Right lobe of liver (tissue), 6 donors: ENCODE measurements around the gene TBCA. TPM values are rescaled to one million over a fixed set of nuclear protein-coding genes. Genes with fewer than 3 reads are reported as not detected.

Experiments
- ATAC-seq, 4 donors: fragments of 200-7000 bp; cut with Tn5 transposase; one replicate each; pipeline ENCODE4 v1.9.1; 2020; ENCODE audit warnings: mild to moderate bottlenecking in 4 of 4, moderate library complexity in 4 of 4
- DNase-seq, 3 donors: peaks; one replicate each; pipeline ENCODE4 v3.0.0-alpha.2; 2020
- H3K27ac ChIP-seq, 3 donors: fragments of 200-600 bp; one replicate each; pipeline ENCODE4 v1.8.0; 2022
- H3K27me3 ChIP-seq, 2 donors: fragments of 200-600 bp; one replicate each; pipeline ENCODE4 v1.8.0; 2022
- H3K36me3 ChIP-seq, 4 donors: fragments of 200-600 bp; sonication (generic) in 1 of 4; one replicate each; pipeline versions ENCODE4 v1.5.1 to v1.8.0; 2017 to 2022; ENCODE audit warnings: control low read depth in 1 of 4
- H3K4me1 ChIP-seq, 4 donors: fragments of 200-600 bp; sonication (generic) in 1 of 4; one replicate each; pipeline versions ENCODE4 v1.5.1 to v1.8.0; 2017 to 2022; ENCODE audit warnings: control low read depth in 1 of 4
- H3K4me3 ChIP-seq, 3 donors: fragments of 200-600 bp; one replicate each; pipeline ENCODE4 v1.8.0; 2022
- H3K9me3 ChIP-seq, 4 donors: fragments of 200-600 bp; sonication (generic) in 1 of 4; one replicate each; pipeline versions ENCODE4 v1.5.1 to v1.8.0; 2017 to 2022; ENCODE audit warnings: control low read depth in 1 of 4
- POLR2A ChIP-seq: fragments of 450-650 bp; IDR thresholded peaks from one replicate; pipeline ENCODE4 v1.6.1; 2017; ENCODE audit warnings: antibody characterized with exemption, mild to moderate bottlenecking
- WGBS: methylation state at CpG from one replicate; pipeline ENCODE4 v1.1.6; 2018; ENCODE audit warnings: low coverage, low lambda C conversion rate; ENCODE audit not compliant: insufficient coverage; ENCODE audit errors: missing lambda C conversion rate; 5-methylcytosine and 5-hydroxymethylcytosine counted together
- intact Hi-C, 2 donors: fragments of 100-400 bp; cut with DNase I; formaldehyde crosslinking; loops; one replicate each; pipeline versions ENCODE4 v1.11.2 to v1.14.1; 2022
- total RNA-seq, 6 experiments: library from RNA; depleted of rRNA in 2 of 6; stranded (reverse); fragments of >200 nt in 2 of 6; fragmentation: NEBNext Ultra II Directional in 3 of 6; extraction: Animal tissue kit (Norgen Biotek cat#: 25700) in 3 of 6; gene quantifications; one replicate each; pipeline versions ENCODE4 v1.1.0 to v1.2.4, GENCODE V29; 2016 to 2023
- TF ChIP-seq, protein P1 (sequence below), 4 donors: fragments of 200-600 bp in 3 of 4; fragments of 450-650 bp in 1 of 4; IDR thresholded peaks; one replicate each; pipeline versions ENCODE4 v1.5.1 to v1.8.0; 2016 to 2022; ENCODE audit warnings: antibody characterized with exemption in 4 of 4, mild to moderate bottlenecking in 2 of 4
- donor health status: DM: no; HTN: yes; CAD: no.
- donor health status: DM: no; HTN: no; CAD: no.
- donor health status: DM: no; HTN: no; CAD: no.
- donor health status: DM: no; HTN: yes; CAD: no.
- donor health status: DM: no; HTN: yes; CAD: no.

Gene TBCA
- total RNA-seq, 6 experiments from 2014 or later = 92.1 to 165 (median 127) TPM

DNA sequence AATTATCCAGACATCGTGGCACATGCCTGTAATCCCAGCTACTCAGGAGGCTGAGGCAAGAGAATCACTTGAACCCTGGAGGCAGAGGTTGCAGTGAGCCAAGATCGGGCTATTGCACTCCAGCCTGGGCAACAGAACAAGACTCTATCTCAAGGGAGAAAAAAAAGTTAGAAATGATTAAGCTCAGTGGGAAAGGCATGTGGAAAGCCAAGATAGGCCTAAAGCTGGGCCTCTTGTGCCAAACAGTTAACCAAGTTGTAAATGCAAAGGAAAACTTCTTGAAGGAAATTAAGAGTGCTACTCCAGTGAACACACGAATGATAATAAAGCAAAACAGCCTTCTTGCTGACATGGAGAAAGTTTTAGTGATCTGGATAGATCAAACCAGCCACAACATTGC lies 43.0 kb downstream of the TBCA start:
- no peak overlapping the region for H3K4me3 ChIP-seq
- H3K27ac ChIP-seq = no peak overlapping the region
- ATAC-seq = no peak
- intact Hi-C loops = no loop called here
- H3K9me3 ChIP-seq = no peaks in the 10 kb centered on the region
- H3K4me1 ChIP-seq = no peaks in the 10 kb centered on the region
- H3K27me3 ChIP-seq = no peaks in the 10 kb centered on the region
- no peak for TF ChIP-seq POLR2A
- TF ChIP-seq, protein P1, sequence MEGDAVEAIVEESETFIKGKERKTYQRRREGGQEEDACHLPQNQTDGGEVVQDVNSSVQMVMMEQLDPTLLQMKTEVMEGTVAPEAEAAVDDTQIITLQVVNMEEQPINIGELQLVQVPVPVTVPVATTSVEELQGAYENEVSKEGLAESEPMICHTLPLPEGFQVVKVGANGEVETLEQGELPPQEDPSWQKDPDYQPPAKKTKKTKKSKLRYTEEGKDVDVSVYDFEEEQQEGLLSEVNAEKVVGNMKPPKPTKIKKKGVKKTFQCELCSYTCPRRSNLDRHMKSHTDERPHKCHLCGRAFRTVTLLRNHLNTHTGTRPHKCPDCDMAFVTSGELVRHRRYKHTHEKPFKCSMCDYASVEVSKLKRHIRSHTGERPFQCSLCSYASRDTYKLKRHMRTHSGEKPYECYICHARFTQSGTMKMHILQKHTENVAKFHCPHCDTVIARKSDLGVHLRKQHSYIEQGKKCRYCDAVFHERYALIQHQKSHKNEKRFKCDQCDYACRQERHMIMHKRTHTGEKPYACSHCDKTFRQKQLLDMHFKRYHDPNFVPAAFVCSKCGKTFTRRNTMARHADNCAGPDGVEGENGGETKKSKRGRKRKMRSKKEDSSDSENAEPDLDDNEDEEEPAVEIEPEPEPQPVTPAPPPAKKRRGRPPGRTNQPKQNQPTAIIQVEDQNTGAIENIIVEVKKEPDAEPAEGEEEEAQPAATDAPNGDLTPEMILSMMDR (IDR thresholded peaks at IDR 0.05) = no peak
- WGBS = 93% methylated on average over 3 of the region's 3 CpGs
- no peak for DNase-seq
- no peaks in the 10 kb centered on the region for H3K36me3 ChIP-seq

DNA sequence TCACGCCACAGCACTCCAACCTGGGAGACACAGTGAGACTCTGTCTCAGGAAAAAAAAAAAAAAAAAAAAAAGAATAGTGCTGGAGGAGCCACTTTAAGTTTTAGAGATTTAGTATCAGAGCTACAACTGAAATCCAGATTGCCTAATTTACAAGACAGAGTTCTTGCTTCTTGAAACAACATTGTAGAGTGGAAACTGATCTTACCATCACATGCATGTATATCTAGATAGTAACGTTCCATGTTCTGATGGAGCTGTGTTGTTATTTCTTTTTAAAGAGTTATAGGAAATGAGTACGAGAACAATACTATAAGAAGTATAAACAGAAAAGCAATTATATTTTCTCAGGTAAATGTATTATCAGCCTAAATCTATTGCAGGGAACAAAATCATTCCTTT lies 48.9 kb downstream of the TBCA start:
- H3K27ac ChIP-seq = no peak overlapping the region
- H3K36me3 ChIP-seq = no peaks in the 10 kb centered on the region
- intact Hi-C loops = no loop called here
- no peaks in the 10 kb centered on the region for H3K27me3 ChIP-seq
- 93% methylated on average over 3 of the region's 3 CpGs for WGBS
- no peaks in the 10 kb centered on the region for H3K9me3 ChIP-seq
- ATAC-seq = no peak
- H3K4me3 ChIP-seq = no peak overlapping the region
- TF ChIP-seq POLR2A = no peak
- TF ChIP-seq, protein P1 (IDR thresholded peaks at IDR 0.05) = no peak
- H3K4me1 ChIP-seq = no peaks in the 10 kb centered on the region
- DNase-seq = no peak

DNA sequence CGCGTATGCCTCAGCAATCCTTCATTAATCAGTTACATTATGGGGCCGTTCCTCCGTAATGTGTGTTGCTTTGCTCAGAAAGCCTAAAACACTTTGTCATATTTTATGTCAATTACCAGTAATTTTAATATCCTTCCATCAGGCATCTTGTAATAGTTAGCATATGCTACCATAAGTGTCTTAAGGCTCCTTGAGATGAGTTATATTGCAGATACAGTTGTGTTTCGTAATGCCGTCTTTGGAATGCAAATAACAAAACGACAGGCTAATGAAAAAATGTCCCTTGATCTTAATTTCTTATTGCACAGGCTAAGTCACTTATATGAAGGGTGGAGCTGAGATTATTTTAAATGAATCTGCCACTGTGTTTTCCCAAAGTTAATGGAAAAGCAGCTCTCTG lies 50.5 kb downstream of the TBCA start:
- no peak for TF ChIP-seq POLR2A
- TF ChIP-seq, protein P1 (IDR thresholded peaks at IDR 0.05) = no peak
- intact Hi-C loops = no loop called here
- H3K36me3 ChIP-seq = no peaks in the 10 kb centered on the region
- WGBS = 88% methylated on average over 7 of the region's 7 CpGs
- ATAC-seq = no peak
- no peaks in the 10 kb centered on the region for H3K27me3 ChIP-seq
- no peak overlapping the region for H3K4me3 ChIP-seq
- no peaks in the 10 kb centered on the region for H3K4me1 ChIP-seq
- H3K9me3 ChIP-seq = no peaks in the 10 kb centered on the region
- no peak overlapping the region for H3K27ac ChIP-seq
- no peak for DNase-seq

DNA sequence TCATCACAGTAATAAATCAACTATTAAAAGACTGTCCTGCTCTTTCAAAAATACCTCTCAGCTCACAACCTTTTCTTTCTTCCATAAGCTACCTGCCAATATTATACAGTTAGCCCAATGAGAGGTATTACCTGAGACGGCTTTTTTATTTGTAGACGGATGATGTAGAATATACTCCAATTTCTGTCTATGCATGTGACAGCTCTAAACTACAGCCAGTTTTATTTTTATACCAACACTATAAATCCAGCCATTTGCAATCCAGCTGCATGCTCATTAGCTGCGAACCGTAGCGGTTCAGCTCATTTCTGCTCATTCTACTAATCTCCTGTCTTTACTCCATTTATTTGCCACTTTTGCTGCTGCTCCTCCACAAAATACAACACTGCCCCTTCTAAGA lies 51.2 kb downstream of the TBCA start:
- WGBS = 80% methylated on average over 5 of the region's 5 CpGs
- no peak for ATAC-seq
- no peaks in the 10 kb centered on the region for H3K36me3 ChIP-seq
- H3K4me3 ChIP-seq = no peak overlapping the region
- TF ChIP-seq, protein P1 (IDR thresholded peaks at IDR 0.05) = no peak
- no peak for TF ChIP-seq POLR2A
- no peaks in the 10 kb centered on the region for H3K27me3 ChIP-seq
- no peak overlapping the region for H3K27ac ChIP-seq
- H3K4me1 ChIP-seq = no peaks in the 10 kb centered on the region
- intact Hi-C loops = no loop called here
- DNase-seq = no peak
- no peaks in the 10 kb centered on the region for H3K9me3 ChIP-seq
